ENCODE data around the gene SCFD2.

Gene SCFD2

DNA sequence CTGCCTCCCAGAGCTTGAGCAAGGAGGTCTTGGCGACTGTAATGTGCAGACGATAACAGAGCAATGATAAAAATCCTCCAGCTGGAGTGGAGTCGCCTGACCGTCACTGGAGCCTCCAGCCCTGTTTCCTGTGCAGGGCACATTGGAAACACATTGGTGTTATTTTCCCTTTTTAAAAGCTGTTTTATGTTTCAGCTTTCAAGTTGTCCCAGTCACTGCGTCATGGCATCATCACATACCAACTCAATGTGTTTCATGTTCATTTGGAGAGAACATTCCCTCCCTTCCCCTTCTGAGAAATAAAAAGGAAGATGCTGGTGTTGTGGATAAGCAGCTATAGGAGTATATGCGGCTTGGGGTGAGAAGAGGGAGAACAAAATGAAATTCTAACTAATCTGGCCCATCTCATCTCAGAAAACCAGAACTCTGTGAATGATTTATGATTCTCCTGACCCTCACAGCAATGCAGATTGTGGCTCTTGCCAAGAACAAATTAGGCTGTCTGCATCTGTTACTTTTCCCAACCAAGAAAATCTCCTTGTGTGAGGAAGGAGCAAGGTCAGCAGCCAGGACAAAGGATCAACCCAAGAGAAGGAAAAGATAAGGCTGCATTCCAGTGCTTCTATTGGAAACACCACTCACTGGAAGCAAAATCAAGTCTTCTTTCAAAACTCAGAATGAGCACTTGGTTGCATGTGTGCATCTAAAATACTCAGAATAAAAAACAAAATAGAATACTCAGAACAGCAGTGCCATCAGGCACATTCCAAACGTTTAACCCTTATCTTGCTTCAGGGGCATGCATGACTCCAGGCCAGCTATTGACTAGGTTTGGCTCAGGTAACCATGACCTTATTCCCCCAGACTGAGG, 369.4 kb downstream of the SCFD2 start:
- in situ Hi-C loops (cut with MboI; ENCODE audit: low sequenced_read_pairs): loop anchor here (25.0 kb wide), 1 partner anchor 459 kb away; no protein-coding TSS in a partner anchor

GRCh38 chr4:52995360-52996030, 370.4 kb downstream of the SCFD2 start:
- in situ Hi-C loops (cut with MboI; ENCODE audit: low sequenced_read_pairs): loop anchor here (25.0 kb wide), 1 partner anchor 458 kb away; no protein-coding TSS in a partner anchor

- in situ Hi-C loops (cut with MboI; ENCODE audit: low sequenced_read_pairs): loop anchor here (25.0 kb wide), 1 partner anchor 457 kb away; no protein-coding TSS in a partner anchor
These were observed 371.3 kb downstream of the SCFD2 start for GRCh38 chr4:52994567-52994966.

- in situ Hi-C loops (cut with MboI; ENCODE audit: low sequenced_read_pairs): loop anchor here (25.0 kb wide), 1 partner anchor 456 kb away; no protein-coding TSS in a partner anchor
These were observed 372.1 kb downstream of the SCFD2 start for GRCh38 chr4:52993771-52994170.

- in situ Hi-C loops (cut with MboI; ENCODE audit: low sequenced_read_pairs): loop anchor here (25.0 kb wide), 1 partner anchor 455 kb away; no protein-coding TSS in a partner anchor
These were observed 373.3 kb downstream of the SCFD2 start for GRCh38 chr4:52992551-52992950.

GRCh38 chr4:52991472-52991871, 374.4 kb downstream of the SCFD2 start:
- in situ Hi-C loops (cut with MboI; ENCODE audit: low sequenced_read_pairs): loop anchor here (25.0 kb wide), 1 partner anchor 454 kb away; no protein-coding TSS in a partner anchor

GRCh38 chr4:52990706-52991105, 375.2 kb downstream of the SCFD2 start:
- in situ Hi-C loops (cut with MboI; ENCODE audit: low sequenced_read_pairs): loop anchor here (25.0 kb wide), 1 partner anchor 453 kb away; no protein-coding TSS in a partner anchor

GRCh38 chr4:52989865-52990264, 376.0 kb downstream of the SCFD2 start:
- in situ Hi-C loops (cut with MboI; ENCODE audit: low sequenced_read_pairs): loop anchor here (25.0 kb wide), 1 partner anchor 453 kb away; no protein-coding TSS in a partner anchor

DNA sequence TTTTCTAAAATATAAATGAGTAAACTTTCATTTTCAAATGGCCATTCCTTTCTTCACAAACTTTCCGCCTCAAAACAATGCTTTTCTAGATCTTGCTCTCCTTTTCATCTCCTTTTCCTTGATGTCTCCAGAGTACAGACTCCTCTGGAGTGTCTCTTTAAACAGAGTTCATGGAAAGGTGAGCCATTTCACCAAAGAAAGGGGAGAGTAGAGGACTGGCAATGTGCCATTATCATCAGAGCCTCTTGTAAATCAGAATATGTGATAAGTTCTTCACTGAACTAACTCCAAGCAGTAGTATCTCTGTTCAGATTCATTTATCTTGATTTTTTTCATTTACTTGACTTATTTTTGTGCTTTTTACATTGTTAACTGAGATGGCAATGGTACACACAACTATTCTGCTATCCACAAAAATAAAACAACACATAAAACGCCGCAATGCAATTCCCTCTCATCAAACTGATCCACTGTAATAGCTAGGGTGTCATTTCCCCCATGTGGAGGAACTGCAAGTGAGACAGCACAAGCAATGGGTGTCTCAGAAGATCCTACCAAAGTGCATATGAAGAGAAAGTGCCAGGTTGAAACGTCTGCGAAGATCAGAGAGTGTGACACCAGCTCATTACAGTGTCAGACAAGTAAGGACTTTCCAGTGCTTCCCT, 378.3 kb downstream of the SCFD2 start:
- in situ Hi-C loops (cut with MboI; ENCODE audit: low sequenced_read_pairs): loop anchor here (25.0 kb wide), 1 partner anchor 450 kb away; no protein-coding TSS in a partner anchor

DNA sequence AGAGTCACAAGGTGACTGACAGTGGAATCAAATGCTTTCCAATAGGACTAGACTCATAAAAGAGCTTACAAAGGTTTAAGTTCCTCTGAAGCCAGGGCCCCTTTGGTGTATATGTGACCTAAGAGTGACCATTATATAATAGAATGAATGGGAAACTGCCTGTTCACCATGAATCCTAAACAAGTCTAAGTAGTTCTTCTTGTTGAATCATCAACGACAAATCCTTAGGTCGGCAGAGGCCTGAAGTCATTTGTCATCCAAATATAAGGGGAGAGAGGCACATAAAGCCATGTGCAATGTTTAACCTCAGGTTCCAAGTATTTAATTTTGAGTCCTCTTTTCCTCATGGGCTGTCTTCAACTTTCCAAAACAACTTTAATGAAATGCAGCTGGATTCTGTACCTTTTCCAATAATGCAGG, 381.4 kb downstream of the SCFD2 start:
- in situ Hi-C loops (cut with MboI; ENCODE audit: low sequenced_read_pairs): loop anchor here (25.0 kb wide), 1 partner anchor 447 kb away; no protein-coding TSS in a partner anchor

GRCh38 chr4:52983563-52984303, 382.1 kb downstream of the SCFD2 start:
- in situ Hi-C loops (cut with MboI; ENCODE audit: low sequenced_read_pairs): loop anchor here (25.0 kb wide), 1 partner anchor 446 kb away; no protein-coding TSS in a partner anchor

DNA sequence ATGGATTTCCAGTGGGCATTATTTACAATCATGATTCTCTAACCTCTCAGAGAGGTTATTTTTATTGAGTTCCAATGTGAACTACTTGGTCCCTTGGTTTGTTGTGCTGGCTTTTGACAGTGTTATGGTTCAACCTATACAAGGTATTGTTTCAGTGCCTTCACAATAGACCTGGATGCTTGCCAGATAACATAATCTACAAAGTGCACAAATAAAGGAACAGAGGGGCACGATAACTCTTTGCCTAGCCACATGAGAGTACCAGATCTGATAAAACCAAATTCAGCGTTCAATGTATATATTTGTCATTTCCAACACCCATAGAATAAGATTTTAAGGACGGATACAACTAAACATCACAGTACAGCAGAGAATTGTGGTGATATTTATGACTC, 382.9 kb downstream of the SCFD2 start:
- in situ Hi-C loops (cut with MboI; ENCODE audit: low sequenced_read_pairs): loop anchor here (25.0 kb wide), 1 partner anchor 446 kb away; no protein-coding TSS in a partner anchor

- in situ Hi-C loops (cut with MboI; ENCODE audit: low sequenced_read_pairs): loop anchor here (25.0 kb wide), 1 partner anchor 445 kb away; no protein-coding TSS in a partner anchor
These were observed 383.5 kb downstream of the SCFD2 start for GRCh38 chr4:52982255-52982945.

DNA sequence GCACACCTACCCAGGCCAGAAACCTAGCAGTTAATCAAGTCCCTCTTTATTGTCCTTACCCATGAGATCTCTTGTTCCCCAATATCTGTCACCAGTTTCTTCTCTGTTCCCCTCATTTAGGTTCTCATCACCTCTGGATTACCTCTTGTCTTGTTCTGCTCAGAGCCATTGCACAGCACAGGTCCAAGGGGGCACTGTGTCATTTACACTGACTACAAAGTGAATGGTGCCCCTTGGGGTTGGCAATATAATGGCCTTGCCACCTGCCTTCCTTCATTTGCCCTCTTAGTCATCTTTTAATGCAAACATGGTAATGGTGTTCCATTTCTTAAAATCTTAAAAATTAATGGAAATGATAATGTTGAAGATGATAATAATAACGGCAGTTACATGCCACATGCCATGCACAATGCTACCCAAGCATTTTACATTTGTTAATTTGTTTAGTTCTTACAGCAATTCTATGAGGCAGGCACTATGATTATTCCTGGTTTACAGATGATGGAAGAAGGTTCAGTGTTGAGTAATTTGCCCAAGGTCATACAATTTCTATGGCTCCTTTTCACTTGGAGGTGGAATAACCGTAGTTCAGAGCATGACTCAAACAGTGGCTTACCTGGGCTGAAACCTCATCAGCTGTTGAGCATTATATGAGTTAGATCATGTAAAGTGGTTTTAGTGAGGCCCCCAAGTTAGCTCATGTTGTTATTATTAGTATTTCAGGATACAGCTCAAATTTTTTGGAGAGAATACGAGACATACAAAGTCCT, 385.9 kb downstream of the SCFD2 start:
- in situ Hi-C loops (cut with MboI; ENCODE audit: low sequenced_read_pairs): loop anchor here (25.0 kb wide), 1 partner anchor 443 kb away; no protein-coding TSS in a partner anchor

DNA sequence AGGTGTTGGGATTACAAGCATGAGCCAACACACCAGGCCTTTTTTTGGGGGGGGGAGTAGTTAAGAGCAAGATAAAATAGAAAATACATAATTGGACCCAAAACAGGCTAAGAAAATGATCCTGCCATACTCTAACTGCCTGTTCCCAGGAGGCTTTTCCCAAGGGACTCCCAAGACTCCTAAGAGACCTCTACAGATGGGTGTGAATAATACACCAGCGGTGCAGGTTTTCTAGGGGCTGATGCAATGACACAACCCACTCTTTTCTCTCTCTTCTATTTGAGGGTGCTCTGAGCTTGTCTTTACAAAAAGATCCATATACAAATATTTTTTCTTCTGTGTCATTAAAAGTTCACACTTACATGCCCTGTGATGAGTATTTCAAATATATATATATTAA, 386.8 kb downstream of the SCFD2 start:
- in situ Hi-C loops (cut with MboI; ENCODE audit: low sequenced_read_pairs): loop anchor here (25.0 kb wide), 1 partner anchor 442 kb away; no protein-coding TSS in a partner anchor

- in situ Hi-C loops (cut with MboI; ENCODE audit: low sequenced_read_pairs): loop anchor here (25.0 kb wide), 1 partner anchor 440 kb away; no protein-coding TSS in a partner anchor
These were observed 388.6 kb downstream of the SCFD2 start for GRCh38 chr4:52977252-52977651.

DNA sequence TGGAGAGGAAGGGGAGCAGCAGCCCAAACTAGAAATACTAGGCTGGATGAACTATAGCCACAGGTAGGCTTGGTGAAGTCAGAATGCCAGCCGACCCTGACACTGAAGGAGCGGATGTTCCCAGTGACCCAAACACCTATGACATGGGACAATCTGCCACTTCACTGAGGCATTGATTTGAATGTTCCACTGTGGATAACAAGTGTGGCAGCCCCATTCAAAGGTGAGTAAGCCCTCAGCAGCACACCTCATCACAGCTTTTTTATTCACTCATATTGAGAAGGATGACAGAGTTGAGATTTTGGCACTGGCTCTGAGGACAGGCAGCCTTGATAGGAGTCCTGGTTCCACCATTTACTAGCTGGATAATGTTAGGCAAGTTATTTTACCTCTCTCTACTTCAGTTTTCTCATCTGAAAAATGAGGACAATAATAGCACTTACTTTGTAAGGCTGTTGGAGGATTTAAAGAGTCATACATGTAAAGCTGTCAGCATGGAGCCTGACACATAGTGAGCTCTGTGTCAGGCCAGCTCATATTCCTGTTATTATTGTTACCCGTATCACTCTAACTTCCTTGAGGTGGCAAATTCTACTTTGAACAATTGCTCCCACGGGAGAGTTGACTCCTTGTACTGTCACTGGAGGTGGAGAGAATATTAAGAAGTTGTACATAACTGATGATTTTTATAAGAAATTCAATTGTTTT, 389.2 kb downstream of the SCFD2 start:
- in situ Hi-C loops (cut with MboI; ENCODE audit: low sequenced_read_pairs): loop anchor here (25.0 kb wide), 1 partner anchor 439 kb away; no protein-coding TSS in a partner anchor

DNA sequence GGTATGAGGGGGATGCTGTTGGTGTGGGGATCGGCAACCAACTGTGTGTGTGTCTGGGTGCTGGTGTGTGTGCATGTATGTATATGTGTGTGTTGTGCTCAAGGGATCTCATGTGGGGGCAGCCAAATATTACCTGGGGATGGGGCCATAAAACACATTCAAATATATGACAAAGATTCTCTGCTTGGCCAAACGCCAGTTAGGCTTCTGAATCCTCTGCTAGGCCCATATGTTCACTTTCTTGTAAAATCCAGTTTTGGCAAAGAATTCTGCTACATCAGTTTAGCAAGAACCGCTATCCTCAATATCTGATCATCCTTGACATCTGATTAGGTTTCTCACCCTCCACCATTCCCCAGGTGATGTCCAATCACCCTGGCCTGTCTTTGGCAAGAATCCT, 397.2 kb downstream of the SCFD2 start:
- in situ Hi-C loops (cut with MboI; ENCODE audit: low sequenced_read_pairs): no loop called here
